Measurements from ENCODE around the gene USP7. TPM values are rescaled to one million over a fixed set of nuclear protein-coding genes. Genes with fewer than 3 reads are reported as not detected.

Gene USP7
- polyA plus RNA-seq, 1 of the 3 experiments (the other 2 are of a cell fraction) = 8.6 TPM

DNA sequence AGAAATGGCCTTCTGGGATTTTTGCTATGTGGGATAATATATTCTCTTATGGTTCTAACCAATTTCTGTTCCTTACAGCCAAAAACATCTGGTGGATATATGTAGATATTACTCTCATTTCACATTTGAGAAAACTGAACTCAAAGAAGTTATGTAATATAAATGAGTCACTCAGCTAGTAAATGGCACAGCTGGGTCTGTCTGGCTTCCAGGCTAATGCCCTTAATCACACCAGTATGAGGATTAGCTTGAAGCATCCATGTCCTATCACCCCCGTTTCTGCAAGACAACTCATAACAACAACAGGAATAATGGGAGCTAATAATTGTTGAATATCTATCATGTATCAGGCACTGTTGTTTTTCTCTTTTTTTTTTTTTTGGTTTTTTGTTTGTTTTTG is 34.4 kb upstream of the USP7 start:
- CTCF ChIA-PET = interaction anchor here (1.0 to 4.3 kb wide), 4 partner anchors 10 to 93 kb away, joined by 3 to 28 read pairs (median 6); no protein-coding TSS in a partner anchor
- no peaks in the 10 kb centered on the region for H3K9me2 ChIP-seq
- H3F3A ChIP-seq (replicated peaks; ENCODE audit: insufficient read depth) = no peaks in the 10 kb centered on the region
- no peaks in the 10 kb centered on the region for H3K79me2 ChIP-seq (ENCODE audit: insufficient read depth)
- no peaks in the 10 kb centered on the region for H3K9me3 ChIP-seq
- H3K4me2 ChIP-seq = no peak overlapping the region
- no peak for DNase-seq
- H3K36me3 ChIP-seq (replicated peaks in 1 of 2; ENCODE audit: control insufficient read depth in 1 of 2, insufficient read depth in 2 of 2, low read length in 1 of 2) = no peaks in the 10 kb centered on the region
- no peak overlapping the region for H3K27ac ChIP-seq (ENCODE audit: low read depth in 2 of 2, low read length in 1 of 2)
- TF ChIP-seq NRF1 (IDR thresholded peaks at IDR 0.05; ENCODE audit: low read depth, low read length) = no peak
- no peak for TF ChIP-seq POLR2AphosphoS5 (IDR thresholded peaks at IDR 0.05; ENCODE audit: low read depth, low read length)
- TF ChIP-seq CTCF (IDR thresholded peaks at IDR 0.05) = no peak
- no peak overlapping the region for H3K4me3 ChIP-seq (ENCODE audit: low read depth in 2 of 2, low read length in 1 of 2)
- H3K27me3 ChIP-seq (ENCODE audit: insufficient read depth) = no peaks in the 10 kb centered on the region
- no peaks in the 10 kb centered on the region for H3K4me1 ChIP-seq (ENCODE audit: control insufficient read depth in 1 of 2, insufficient read depth in 2 of 2, low read depth in 1 of 2, low read length in 1 of 2)
- H2AFZ ChIP-seq (ENCODE audit: low read depth) = no peak overlapping the region
- H3K9ac ChIP-seq = no peak overlapping the region
- 55% methylated on average over 1 of the region's 1 CpG for WGBS (ENCODE audit: low lambda C conversion rate)
- POLR2A ChIA-PET = no interaction called here
- H4K20me1 ChIP-seq (ENCODE audit: insufficient read depth) = no peaks in the 10 kb centered on the region

GRCh38 chr16:8996891-8997290 is 33.2 kb upstream of the USP7 start:
- H3K27me3 ChIP-seq (ENCODE audit: insufficient read depth) = no peaks in the 10 kb centered on the region
- no peak overlapping the region for H3K4me2 ChIP-seq
- peak; percentile 52 for DNase-seq
- H2AFZ ChIP-seq (ENCODE audit: low read depth) = no peak overlapping the region
- H3F3A ChIP-seq (replicated peaks; ENCODE audit: insufficient read depth) = no peaks in the 10 kb centered on the region
- H3K9me3 ChIP-seq = no peaks in the 10 kb centered on the region
- ChIA-PET POLR2A (no interaction called here), CTCF (interaction anchor here (0.7 to 4.3 kb wide), 2 partner anchors 11 to 142 kb away, joined by 3 to 28 read pairs; no protein-coding TSS in a partner anchor)
- no peaks in the 10 kb centered on the region for H3K79me2 ChIP-seq (ENCODE audit: insufficient read depth)
- no peaks in the 10 kb centered on the region for H3K4me1 ChIP-seq (ENCODE audit: control insufficient read depth in 1 of 2, insufficient read depth in 2 of 2, low read depth in 1 of 2, low read length in 1 of 2)
- H3K27ac ChIP-seq (ENCODE audit: low read depth in 2 of 2, low read length in 1 of 2) = no peak overlapping the region
- no peaks in the 10 kb centered on the region for H3K9me2 ChIP-seq
- H4K20me1 ChIP-seq (ENCODE audit: insufficient read depth) = no peaks in the 10 kb centered on the region
- no peak overlapping the region for H3K9ac ChIP-seq
- TF ChIP-seq FOXM1 (IDR thresholded peaks at IDR 0.05; ENCODE audit: low read depth) (no peak), SIN3A (IDR thresholded peaks at IDR 0.05; ENCODE audit: borderline replicate concordance, low read depth, low read length) (no peak), GATA2 (CRISPR knock-in tag; IDR thresholded peaks at IDR 0.05) (no peak), MXI1 (IDR thresholded peaks at IDR 0.05; ENCODE audit: low read depth, low read length) (no peak), CHD2 (IDR thresholded peaks at IDR 0.05; ENCODE audit: low read length, partially characterized antibody) (no peak)
- TF ChIP-seq, protein P1, sequence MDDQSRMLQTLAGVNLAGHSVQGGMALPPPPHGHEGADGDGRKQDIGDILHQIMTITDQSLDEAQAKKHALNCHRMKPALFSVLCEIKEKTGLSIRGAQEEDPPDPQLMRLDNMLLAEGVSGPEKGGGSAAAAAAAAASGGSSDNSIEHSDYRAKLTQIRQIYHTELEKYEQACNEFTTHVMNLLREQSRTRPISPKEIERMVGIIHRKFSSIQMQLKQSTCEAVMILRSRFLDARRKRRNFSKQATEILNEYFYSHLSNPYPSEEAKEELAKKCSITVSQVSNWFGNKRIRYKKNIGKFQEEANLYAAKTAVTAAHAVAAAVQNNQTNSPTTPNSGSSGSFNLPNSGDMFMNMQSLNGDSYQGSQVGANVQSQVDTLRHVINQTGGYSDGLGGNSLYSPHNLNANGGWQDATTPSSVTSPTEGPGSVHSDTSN (IDR thresholded peaks at IDR 0.05) = no peak
- TF ChIP-seq, protein P2, sequence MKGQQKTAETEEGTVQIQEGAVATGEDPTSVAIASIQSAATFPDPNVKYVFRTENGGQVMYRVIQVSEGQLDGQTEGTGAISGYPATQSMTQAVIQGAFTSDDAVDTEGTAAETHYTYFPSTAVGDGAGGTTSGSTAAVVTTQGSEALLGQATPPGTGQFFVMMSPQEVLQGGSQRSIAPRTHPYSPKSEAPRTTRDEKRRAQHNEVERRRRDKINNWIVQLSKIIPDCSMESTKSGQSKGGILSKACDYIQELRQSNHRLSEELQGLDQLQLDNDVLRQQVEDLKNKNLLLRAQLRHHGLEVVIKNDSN (IDR thresholded peaks at IDR 0.05; ENCODE audit: borderline replicate concordance, low read depth) = no peak
- TF ChIP-seq, protein P3, sequence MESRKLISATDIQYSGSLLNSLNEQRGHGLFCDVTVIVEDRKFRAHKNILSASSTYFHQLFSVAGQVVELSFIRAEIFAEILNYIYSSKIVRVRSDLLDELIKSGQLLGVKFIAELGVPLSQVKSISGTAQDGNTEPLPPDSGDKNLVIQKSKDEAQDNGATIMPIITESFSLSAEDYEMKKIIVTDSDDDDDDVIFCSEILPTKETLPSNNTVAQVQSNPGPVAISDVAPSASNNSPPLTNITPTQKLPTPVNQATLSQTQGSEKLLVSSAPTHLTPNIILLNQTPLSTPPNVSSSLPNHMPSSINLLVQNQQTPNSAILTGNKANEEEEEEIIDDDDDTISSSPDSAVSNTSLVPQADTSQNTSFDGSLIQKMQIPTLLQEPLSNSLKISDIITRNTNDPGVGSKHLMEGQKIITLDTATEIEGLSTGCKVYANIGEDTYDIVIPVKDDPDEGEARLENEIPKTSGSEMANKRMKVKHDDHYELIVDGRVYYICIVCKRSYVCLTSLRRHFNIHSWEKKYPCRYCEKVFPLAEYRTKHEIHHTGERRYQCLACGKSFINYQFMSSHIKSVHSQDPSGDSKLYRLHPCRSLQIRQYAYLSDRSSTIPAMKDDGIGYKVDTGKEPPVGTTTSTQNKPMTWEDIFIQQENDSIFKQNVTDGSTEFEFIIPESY (IDR thresholded peaks at IDR 0.05; ENCODE audit: borderline replicate concordance, low read depth) = no peak
- no peak overlapping the region for H3K4me3 ChIP-seq (ENCODE audit: low read depth in 2 of 2, low read length in 1 of 2)
- WGBS (ENCODE audit: low lambda C conversion rate) = 62% methylated on average over 5 of the region's 5 CpGs
- H3K36me3 ChIP-seq (replicated peaks in 1 of 2; ENCODE audit: control insufficient read depth in 1 of 2, insufficient read depth in 2 of 2, low read length in 1 of 2) = no peaks in the 10 kb centered on the region
